Duodenal mucosa (tissue), 2 donors: ENCODE measurements around the gene HMCN2.

Source experiments
- H3K27ac ChIP-seq: one replicate; pipeline ENCODE4 v1.7.0; 2013; ENCODE audit warnings: low read depth, low read length
- H3K27me3 ChIP-seq, 2 donors: one replicate each; pipeline ENCODE4 v1.7.0; 2013; ENCODE audit warnings: low read length in 2 of 2, control low read depth in 1 of 2; ENCODE audit not compliant: insufficient read depth in 2 of 2, control insufficient read depth in 1 of 2
- H3K36me3 ChIP-seq, 2 donors: one replicate each; pipeline ENCODE4 v1.7.0; 2013; ENCODE audit warnings: low read length in 2 of 2, control low read depth in 1 of 2; ENCODE audit not compliant: insufficient read depth in 2 of 2, control insufficient read depth in 1 of 2
- H3K4me1 ChIP-seq, 2 donors: one replicate each; pipeline ENCODE4 v1.7.0; 2013; ENCODE audit warnings: low read length in 2 of 2, control low read depth in 1 of 2; ENCODE audit not compliant: insufficient read depth in 2 of 2, control insufficient read depth in 1 of 2
- H3K4me3 ChIP-seq, 2 donors: one replicate each; pipeline ENCODE4 v1.7.0; 2013; ENCODE audit warnings: low read length in 2 of 2, low read depth in 1 of 2
- H3K9ac ChIP-seq, 2 donors: one replicate each; pipeline ENCODE4 v1.7.0; 2013; ENCODE audit warnings: low read length in 2 of 2, low read depth in 1 of 2
- H3K9me3 ChIP-seq, 2 donors: one replicate each; pipeline ENCODE4 v1.7.0; 2013; ENCODE audit warnings: low read length in 2 of 2, control low read depth in 1 of 2; ENCODE audit not compliant: control insufficient read depth in 1 of 2

Gene HMCN2

DNA sequence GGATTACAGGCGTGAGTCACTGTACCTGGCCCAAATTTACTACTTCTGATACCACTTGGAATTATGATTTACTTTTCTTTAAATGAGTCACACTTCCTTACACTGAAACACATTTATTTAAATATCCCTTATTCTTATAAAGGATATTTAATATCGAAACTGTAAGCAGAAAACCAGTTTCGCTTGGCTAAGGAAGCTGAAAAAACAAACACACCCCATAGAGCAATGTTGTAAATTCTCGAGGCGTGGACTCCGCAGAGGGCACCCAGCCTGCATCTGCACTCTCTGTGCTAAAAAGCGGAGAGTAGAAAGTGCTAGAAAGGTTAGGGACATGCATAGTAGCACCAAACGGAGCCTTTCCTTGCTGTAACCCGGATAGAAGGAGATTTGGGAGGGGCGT is 86.5 kb downstream of the HMCN2 start:
- Histone ChIP-seq H3K4me1 (peaks cover 7 to 9% of the 10 kb centered on the region in 2 donors), H3K27me3 (no peaks in the 10 kb centered on the region), H3K36me3 (no peaks in the 10 kb centered on the region), H3K9me3 (no peaks in the 10 kb centered on the region), H3K27ac (no peak overlapping the region), H3K9ac (no peak overlapping the region), H3K4me3 (no peak overlapping the region)

- Histone ChIP-seq H3K9ac (no peak overlapping the region), H3K9me3 (no peaks in the 10 kb centered on the region), H3K4me1 (peaks cover 7 to 9% of the 10 kb centered on the region in 2 donors), H3K36me3 (no peaks in the 10 kb centered on the region), H3K27ac (no peak overlapping the region), H3K27me3 (no peaks in the 10 kb centered on the region), H3K4me3 (no peak overlapping the region)
Measured at GRCh38 chr9:130352586-130353285, 87.2 kb downstream of the HMCN2 start.

- H3K4me1 ChIP-seq: peaks cover 7 to 9% of the 10 kb centered on the region in 2 donors
- H3K27ac ChIP-seq: no peak overlapping the region
- no peak overlapping the region for H3K9ac ChIP-seq
- H3K27me3 ChIP-seq: no peaks in the 10 kb centered on the region
- H3K4me3 ChIP-seq: no peak overlapping the region
- no peaks in the 10 kb centered on the region for H3K9me3 ChIP-seq
- H3K36me3 ChIP-seq: no peaks in the 10 kb centered on the region
Measured at GRCh38 chr9:130354378-130354777, 88.8 kb downstream of the HMCN2 start.

GRCh38 chr9:130354806-130355205 is 89.2 kb downstream of the HMCN2 start:
- peaks cover 7 to 9% of the 10 kb centered on the region in 2 donors for H3K4me1 ChIP-seq
- no peaks in the 10 kb centered on the region for H3K36me3 ChIP-seq
- H3K27me3 ChIP-seq: no peaks in the 10 kb centered on the region
- H3K9ac ChIP-seq: no peak overlapping the region
- no peak overlapping the region for H3K27ac ChIP-seq
- no peaks in the 10 kb centered on the region for H3K9me3 ChIP-seq
- no peak overlapping the region for H3K4me3 ChIP-seq

DNA sequence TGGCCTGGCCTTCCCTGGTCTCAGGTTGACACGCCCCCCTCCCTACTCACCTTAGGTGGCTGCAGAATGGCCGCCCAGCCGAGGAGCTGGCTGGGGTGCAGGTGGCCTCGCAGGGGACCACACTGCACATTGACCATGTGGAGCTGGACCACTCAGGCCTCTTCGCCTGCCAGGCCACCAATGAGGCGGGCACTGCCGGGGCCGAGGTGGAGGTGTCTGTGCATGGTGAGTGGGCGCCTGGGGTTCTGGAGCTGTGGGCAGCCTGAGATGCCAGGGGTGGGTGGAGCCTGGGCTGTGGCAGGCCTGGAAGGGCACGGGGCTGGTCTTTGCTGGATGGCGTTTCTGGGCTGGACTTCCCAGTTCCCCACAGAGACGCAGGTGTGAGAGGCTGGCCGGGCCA is 90.5 kb downstream of the HMCN2 start:
- Histone ChIP-seq H3K36me3 (no peaks in the 10 kb centered on the region), H3K4me1 (peaks cover 7 to 9% of the 10 kb centered on the region in 2 donors), H3K9me3 (no peaks in the 10 kb centered on the region), H3K4me3 (no peak overlapping the region), H3K27me3 (no peaks in the 10 kb centered on the region), H3K27ac (no peak overlapping the region), H3K9ac (no peak overlapping the region)

DNA sequence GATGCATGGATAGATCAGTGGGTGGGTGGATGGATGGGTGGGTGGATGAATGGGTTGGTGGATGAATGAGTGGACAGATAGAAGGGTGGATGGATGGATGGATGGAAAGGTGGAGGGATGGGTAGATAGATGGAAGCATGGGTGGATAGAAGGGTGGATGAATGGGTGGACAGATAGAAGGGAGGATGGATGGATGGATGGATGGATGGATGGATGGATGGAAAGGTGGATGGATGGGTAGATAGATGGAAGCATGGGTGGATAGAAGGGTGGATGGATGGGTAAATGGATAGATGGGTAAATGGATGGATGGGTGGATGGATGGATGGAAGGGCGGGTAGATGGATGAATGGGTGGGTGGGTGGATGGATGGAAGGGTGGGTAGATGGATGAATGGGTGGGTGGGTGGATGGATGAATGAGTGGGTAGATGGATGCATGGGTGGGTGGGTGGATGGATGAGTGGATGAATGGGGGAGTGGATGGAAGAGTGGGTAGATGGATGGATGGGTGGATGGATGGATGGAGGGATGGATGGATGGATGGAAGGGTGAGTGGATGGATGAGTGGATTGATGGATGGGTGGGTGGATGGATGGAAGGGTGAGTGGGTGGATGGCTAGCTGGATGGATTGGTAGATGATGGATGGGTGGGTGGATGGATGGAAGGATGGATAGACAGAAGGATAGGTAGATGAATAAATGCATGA is 91.5 kb downstream of the HMCN2 start:
- Histone ChIP-seq H3K4me3 (no peak overlapping the region), H3K27me3 (no peaks in the 10 kb centered on the region), H3K9ac (no peak overlapping the region), H3K36me3 (no peaks in the 10 kb centered on the region), H3K27ac (no peak overlapping the region), H3K4me1 (peaks cover 7 to 9% of the 10 kb centered on the region in 2 donors), H3K9me3 (no peaks in the 10 kb centered on the region)

GRCh38 chr9:130358928-130359327 is 93.4 kb downstream of the HMCN2 start:
- Histone ChIP-seq H3K27ac (no peak overlapping the region), H3K27me3 (no peaks in the 10 kb centered on the region), H3K4me3 (no peak overlapping the region), H3K36me3 (no peaks in the 10 kb centered on the region), H3K9me3 (no peaks in the 10 kb centered on the region), H3K4me1 (no peaks in the 10 kb centered on the region), H3K9ac (no peak overlapping the region)

GRCh38 chr9:130359819-130360218 is 94.3 kb downstream of the HMCN2 start:
- Histone ChIP-seq H3K36me3 (no peaks in the 10 kb centered on the region), H3K27ac (no peak overlapping the region), H3K9me3 (no peaks in the 10 kb centered on the region), H3K9ac (no peak overlapping the region), H3K27me3 (no peaks in the 10 kb centered on the region), H3K4me3 (no peak overlapping the region), H3K4me1 (no peaks in the 10 kb centered on the region)

GRCh38 chr9:130360672-130361071 is 95.1 kb downstream of the HMCN2 start:
- Histone ChIP-seq H3K27me3 (no peaks in the 10 kb centered on the region), H3K9me3 (no peaks in the 10 kb centered on the region), H3K36me3 (no peaks in the 10 kb centered on the region), H3K27ac (no peak overlapping the region), H3K4me1 (no peaks in the 10 kb centered on the region), H3K4me3 (no peak overlapping the region), H3K9ac (no peak overlapping the region)

DNA sequence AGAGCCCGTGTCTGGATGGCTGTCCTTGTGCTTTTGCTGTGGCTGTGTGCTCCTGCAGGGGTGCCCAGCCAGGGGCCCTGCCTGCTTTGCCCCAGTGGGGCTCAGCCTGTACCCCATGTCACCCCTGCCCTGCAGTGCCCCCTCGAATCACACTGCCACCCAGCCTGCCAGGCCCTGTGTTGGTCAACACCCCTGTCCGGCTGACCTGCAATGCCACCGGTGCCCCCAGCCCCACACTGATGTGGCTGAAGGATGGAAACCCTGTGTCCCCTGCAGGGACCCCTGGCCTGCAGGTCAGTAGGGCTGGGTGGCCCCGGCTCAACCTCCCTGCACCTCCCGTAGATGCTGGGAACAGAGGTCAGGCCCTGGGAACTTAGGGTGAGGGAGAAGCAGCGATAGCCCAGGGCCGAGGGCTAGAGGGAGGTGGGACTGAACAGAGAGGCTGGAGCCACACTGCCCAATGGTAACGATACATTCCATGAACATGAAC is 96.4 kb downstream of the HMCN2 start:
- no peaks in the 10 kb centered on the region for H3K36me3 ChIP-seq
- H3K4me1 ChIP-seq: no peaks in the 10 kb centered on the region
- no peaks in the 10 kb centered on the region for H3K9me3 ChIP-seq
- H3K27me3 ChIP-seq: no peaks in the 10 kb centered on the region
- H3K4me3 ChIP-seq: no peak overlapping the region
- H3K27ac ChIP-seq: no peak overlapping the region
- H3K9ac ChIP-seq: no peak overlapping the region
